Measurements from ENCODE around the gene ABHD10.
A peak's percentile ranks its signal among the peaks of the same experiment; 100 is the strongest.

The ABHD10 gene

DNA sequence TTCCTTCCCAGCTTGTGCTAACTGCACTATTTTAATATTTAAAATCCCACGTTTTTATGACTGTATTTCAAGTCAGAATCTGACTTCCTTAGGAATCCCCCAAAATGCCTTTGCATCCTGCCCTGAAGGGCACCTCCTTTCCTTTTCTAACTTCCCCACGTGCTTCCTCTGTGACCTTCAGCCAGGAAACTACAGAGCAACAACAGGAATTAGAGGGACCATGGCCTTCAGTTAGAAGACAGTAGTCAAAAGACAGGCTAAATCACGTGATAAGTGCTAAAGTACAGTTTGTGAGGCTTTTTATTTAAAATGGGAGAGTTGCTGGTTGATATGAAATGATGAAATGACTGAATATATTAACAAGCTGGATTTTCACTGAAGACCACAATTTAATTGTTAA, 11.8 kb upstream of the ABHD10 start:
- no peak for DNase-seq

DNA sequence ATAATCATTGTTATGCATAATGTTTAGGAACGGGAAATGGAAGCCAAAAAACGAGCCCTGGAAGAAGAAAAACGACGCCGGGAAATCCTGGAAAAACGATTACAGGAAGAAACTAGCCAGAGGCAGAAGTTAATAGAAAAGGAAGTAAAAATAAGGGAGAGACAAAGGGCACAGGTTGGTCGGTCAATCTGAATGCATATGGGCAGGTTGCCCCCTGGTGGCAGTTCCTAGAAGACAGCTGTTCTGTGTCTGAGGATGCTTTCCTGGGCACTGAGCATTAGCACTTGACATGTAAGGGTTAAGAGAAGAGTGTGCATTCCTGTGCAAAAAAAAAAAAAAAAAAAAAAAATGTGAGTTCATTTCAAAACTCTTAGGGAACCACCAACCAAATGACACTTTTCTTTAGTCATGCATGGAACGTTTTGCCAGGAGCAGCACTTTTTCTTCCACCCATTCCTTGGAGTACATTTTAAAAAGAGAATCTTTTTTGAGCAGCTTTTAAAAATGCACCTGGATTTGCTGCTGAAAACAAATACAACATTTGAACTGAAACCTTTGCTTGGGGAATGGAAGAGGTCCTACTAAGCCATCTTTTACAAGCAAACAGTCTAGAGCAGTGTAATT, 11.1 kb upstream of the ABHD10 start:
- peak; percentile 87 for DNase-seq

DNA sequence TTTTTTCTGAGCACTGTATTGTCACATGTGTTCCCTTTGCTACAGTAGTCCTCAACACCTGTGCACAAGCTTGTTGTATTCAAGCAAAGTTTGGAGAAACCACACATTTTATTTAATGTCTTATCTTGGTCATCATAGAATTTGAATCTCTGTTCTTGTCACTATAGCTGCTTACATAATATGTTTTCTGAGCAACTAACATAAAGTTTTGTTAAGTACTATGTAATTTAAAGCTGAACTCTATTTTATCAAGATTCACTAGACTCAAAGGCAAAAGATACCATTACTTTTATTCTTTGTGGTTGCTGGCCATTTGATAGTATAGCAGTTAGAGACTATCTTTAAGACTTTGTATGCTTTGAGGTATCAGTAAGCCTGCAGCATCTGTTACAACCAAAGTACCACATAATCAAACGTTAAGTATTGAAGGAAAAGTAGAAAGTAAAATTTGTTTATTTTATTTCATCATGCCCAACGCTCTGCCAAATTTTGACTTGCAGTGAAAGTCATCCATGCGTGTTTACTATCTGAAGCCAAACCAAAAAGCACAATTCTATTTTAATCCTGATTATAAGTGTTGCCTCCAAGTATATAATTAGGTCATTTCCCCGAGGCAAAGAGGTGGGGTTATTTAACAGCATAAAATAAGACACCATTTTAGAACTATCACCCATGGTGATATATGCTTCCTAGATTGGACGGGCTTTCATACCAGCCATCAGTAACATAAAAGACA, 10.3 kb upstream of the ABHD10 start:
- no peak for DNase-seq

DNA sequence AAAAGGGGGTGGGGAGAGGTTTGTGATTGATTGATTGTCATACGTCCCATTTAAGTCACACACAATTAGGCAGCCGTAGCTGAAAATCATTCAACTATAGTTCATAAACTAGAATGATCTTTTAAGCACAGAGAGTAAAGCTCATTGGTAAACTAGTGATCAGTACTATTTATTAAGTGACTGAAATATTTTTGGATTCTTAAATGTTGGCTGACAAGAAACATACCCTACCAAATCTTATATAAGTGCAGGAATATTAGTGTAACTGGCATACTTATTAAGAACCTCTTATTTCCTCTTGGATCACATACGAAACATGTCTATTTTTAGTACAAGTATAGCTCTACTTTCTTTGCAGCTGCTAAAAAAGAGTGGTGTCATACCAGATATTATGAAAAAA, 8.4 kb upstream of the ABHD10 start:
- DNase-seq: no peak

DNA sequence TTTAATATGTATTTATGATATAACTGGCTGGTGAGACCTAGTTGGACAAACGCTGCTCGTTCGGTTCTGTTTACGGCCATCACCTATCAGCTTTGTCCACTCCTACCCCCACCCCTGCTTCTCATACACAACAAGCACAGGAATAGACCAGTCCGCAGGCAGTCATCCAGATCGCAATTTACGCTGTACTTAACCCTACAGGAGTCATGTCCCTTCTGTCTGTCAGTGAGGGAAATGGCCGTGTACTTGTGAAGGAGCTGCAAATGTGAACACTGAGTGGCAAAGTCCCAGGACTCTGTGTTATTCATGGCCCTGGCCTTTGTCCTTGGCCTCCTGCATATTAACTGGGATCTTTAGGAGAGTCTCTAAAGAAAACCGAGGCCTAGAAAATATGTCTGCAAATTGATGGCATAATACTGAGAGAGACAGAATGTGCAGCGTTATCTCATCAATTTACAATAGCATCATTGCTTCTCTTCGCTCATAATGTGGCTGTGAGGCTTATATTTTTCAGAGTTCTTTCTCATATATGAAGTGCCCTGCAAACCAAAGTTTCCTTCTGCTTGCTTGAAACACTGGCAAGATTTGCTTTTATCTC, 7.2 kb upstream of the ABHD10 start:
- DNase-seq: peak; percentile 82

DNA sequence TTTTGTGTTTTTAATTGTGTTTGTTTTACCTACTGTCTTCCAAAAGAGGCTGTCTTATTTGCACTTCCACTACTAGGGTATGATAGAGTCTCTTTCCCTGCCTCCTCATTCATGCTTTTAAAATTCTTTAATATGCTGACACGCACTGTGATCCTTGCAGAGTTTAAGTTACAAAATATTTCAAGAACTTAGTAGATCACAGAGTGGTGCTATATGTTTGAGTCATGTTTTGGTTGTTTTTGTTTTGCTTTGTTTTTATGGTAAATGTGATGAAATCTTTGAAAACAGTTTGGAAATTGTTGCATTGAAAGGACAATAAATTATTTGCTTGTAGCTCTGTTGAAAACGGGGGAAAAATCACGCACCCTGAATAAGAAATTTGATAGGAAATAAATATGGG, 5.9 kb upstream of the ABHD10 start:
- DNase-seq: no peak

DNA sequence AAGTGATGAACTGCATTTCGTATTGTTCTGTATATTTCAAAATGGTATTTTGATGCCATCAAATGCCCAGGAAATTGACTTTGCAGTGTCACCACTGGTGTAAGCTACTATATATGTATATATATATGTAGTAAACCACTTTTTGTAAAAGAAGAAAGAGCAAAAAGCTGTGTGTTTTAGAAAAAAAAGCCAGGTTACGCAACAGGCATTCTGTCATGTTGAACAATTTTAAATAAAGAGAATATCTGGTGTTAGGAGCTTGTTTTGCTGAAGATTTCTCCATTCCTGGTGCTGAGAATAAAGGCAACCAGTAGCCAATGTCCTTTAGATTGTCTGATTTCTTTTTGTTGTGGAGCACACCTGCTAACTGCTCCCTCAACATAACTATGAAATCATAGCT, 3.7 kb upstream of the ABHD10 start:
- DNase-seq: no peak

DNA sequence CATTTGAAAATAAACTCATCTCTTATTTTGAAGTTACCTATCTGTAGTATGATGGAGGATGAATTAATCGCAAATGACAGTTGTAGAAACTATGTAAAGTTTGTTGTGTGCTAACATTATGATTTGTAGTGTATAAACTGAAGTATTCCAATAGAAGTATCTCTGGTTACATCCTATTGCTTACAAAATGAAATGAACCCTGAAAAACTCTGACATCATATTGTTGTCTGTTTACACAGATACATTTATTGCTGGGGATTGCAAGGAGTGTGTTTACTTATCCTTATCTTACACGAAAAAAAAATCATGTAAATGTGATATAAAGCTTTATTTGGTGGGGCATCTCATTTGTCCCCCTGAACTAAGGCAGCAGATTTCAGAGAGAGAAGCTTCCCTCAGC, 2.6 kb upstream of the ABHD10 start:
- no peak for DNase-seq

DNA sequence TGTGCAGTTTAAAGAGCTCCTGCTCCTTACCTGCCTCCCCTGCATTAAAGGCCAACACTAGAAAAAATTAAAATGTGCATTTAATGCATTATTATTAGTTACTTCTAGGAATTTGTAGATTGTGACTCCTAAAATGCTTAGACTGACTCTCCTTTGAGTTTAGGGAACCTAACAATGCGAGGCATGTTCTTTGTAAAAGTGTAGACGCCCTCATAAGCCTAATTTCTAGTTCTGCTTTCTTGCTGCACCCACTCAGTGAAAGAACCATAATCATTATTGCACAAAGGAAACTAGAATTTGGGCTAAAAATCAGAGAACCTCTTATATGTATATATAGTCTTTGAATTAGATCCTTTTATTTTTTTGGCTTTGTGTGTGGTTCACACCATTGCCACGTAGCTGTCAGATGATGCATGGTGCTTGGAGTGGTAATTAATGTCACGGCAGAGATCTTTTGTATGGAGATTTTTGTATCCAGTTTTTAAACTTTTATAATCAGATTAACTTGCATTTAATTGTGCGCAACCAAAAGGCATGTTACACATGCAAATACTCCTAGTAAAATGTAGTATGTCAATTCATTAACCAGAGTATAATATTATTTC, 710 bp downstream of the ABHD10 start:
- DNase-seq: peak; percentile 28

DNA sequence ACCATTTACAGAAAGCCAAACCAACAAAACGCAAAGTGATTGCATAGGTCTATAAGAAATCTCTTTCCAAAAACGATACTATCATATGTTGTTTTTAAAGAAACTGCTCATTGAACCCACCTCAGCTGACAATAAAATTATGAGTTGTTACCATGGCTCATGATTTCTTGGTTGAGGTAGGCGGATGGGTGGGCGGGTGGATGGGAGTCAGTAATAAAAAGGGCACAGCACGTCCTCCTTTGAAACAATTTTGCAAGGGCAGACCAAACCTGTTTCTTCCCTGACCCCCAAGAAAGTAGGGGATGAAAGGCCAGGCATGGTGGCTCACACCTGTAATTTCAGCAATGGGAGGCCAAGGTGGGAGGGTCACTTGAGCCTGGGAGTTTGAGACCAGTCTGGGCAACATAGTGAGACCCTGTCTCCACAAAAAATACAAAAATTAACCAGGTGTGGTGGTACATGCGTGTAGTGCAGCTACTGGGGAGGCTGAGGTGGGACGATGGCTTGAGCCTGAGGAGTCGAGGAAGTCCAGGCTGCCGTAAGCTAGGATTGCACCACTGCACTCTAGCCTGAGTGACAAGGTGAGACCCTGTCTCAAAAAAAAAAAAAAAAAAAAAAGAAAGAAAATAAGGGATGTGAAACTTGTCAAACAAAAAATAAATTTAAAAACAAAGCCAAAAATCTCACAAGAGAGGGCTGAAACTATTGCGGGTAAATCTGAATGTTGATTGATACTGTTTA, 2.1 kb downstream of the ABHD10 start:
- DNase-seq: no peak

DNA sequence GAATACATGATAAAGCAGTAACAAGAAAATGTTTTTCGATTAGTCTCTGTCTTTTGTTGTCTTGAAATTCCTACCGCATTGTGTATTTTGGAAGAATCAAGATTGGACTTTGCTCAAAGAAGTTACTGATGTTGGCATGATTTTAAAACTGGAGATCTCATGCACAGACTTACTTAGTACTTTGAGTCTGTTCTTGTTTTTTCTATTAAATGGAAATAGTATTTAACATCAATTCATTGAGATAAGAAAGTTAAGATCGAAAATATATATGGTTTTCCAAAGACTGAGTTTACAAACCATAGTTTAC, 2.6 kb downstream of the ABHD10 start:
- DNase-seq: no peak

DNA sequence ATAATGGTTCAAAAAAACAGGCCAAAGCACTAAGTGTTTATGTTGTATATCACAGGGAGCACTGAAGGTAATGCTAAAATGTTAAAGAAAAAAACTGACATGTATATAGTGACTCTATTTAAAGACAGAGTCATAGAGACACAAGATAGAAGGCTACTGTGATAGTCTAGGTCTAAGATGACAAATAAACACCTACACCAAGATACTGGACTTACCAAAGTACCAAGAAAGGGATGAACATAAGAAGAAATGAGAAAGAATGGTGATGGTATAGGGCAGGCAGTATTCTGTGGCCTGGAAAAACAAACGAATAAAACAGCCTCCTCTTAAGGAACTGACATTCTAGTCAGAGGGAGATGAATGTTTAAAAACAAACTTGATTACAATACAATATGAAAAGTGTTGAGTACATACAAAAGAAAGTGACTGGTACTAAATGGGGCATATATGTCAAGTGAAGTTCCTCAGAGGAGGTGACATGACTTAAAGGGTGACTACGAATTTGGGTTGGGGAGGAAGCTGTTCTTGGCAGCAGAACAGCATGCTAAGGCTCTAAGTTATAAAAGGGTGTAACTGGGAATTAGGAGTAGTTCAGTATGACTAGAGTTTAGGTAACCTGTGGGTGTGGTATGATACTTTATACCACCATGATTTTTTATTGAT, 5.9 kb downstream of the ABHD10 start:
- no peak for DNase-seq

DNA sequence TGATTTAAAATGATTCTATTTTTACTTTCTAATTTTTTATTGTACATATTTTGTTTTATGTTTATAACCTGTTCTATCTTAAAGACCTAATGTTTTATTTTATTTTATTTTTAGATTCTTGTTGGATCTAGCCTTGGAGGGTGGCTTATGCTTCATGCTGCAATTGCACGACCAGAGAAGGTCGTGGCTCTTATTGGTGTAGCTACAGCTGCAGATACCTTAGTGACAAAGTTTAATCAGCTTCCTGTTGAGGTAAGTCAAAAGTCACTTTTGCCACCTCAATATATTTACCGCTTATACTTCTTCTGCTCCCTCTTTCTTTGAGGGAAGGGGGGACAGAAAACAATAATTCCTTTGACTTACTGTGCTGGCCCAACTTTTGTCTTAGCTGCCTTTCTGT, 8.0 kb downstream of the ABHD10 start:
- no peak for DNase-seq

DNA sequence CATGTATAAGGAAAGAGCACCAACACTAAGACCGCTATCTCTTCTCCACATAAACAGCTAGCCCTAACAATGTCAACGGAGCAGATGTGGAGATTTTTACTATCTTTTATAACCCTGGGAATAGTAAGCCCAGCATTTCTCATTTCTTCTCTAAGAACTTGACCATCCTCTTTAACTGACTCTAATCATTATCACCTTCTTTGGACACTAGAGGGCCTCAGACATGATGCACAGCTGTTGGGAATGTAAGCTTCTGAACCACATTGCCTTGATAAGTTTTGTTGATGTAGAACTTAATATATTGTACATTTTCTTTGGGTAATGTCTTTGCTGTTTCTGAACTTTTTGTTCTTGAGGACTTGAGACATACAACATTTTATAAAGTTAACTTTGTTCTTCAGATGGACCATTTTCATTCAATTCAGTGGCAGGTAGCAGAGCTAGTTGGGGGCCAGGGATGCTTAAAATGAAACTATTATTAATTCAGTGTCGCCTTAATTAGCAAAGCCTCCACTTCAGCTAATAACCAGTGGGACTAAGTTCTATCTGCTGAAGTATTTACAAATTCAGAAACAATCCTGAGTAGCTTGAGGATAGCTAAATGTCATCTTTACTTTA, 10.3 kb downstream of the ABHD10 start:
- DNase-seq: peak; percentile 82

DNA sequence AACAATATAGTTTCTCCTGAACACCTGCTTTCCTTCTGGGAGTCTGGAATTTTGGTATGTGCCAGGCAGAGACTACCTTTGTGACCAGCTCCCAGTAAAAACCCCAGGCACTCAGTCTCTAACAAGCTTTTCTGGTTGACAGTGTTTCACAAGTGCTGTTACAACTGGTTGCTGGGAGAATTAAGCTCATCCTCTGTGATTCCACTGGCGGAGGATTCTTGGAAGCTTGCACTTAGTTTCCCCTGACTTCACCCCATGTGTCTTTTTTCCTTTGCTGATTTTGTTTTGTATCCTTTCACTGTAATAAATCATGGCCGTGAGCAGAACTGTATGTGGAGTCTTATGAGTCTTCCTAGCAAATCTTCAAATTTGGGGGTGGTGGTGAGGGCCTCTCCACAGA, 14.2 kb downstream of the ABHD10 start:
- DNase-seq: no peak

DNA sequence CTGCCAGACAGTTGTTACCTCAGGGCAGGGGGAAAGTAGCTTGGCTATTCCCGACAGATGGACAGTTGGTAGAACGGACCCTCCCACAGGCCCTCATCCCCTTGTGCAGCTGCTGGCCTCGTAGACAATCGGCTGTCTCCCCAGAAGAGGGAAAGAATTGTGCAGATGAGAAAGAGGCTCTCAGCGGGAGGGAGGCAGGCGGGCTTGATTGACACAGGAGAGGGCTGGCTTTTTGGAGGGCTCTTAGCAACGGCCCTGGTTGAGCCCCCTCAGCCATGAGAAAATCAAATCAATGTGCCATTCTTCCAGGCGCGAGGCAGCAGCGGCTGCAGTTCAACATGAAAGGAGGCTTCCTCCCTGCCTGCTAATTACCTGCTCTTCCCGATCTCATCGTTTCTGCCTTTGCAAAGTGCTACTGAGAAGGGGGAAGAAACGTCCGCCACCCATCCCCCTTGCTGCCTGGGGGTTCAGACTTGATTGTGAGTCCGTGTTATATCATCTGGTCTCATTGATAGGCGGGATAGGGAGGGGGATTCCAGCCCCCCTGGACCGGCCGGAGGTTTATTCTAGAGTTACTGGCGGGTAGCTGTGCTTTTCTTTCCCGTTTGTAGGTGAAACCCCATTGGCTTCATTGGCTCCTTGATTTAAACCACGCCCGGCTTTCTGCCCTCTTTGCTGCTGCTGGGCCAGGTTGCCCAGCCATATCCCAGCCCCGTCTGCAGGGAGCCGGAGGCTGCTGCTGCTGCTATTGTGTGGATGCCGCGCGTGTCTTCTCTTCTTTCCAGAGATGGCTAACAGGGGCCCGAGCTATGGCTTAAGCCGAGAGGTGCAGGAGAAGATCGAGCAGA, 20.0 kb downstream of the ABHD10 start, which contains the start of gene TAGLN3:
TAGLN3 (plus strand) TSS at position 287 of the 848 bp plus-strand sequence; CDS start at position 788, 501 bp downstream.
- DNase-seq: peak; percentile 99

DNA sequence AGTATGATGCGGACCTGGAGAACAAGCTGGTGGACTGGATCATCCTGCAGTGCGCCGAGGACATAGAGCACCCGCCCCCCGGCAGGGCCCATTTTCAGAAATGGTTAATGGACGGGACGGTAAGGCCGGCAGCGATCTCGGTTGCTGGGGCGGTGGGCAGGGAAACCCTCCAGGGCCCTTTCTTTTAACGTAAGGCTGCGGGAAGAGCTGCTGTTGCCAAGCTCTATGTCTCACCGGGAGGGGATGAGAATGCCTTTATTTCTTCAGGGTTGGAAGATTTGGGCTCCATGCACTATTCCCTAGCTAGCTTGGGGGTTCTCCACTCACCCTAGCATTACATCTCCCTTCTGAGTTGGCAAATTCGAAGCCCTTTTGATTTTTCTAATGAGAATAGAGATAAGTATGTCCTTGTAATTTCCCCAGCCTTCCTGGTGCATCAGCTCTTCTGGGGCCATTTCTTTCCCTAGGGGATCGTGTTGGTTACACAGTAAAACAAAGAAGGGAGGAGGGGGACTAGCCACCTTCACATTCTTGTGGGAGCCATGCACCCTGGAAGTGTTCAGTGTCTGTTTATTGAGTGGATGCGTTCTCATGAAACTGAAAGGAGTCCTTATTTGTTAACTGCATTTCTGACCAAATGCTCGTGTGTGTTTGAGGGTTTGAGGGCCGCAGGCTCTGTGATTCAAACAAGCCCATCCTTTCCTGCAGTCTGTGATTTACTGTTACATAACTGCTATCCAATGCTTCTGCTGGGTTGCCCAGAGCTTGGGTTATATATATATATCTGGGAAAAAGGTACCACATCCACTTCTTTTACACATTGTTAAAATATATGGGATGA, 20.9 kb downstream of the ABHD10 start:
- DNase-seq: peak; percentile 57

DNA sequence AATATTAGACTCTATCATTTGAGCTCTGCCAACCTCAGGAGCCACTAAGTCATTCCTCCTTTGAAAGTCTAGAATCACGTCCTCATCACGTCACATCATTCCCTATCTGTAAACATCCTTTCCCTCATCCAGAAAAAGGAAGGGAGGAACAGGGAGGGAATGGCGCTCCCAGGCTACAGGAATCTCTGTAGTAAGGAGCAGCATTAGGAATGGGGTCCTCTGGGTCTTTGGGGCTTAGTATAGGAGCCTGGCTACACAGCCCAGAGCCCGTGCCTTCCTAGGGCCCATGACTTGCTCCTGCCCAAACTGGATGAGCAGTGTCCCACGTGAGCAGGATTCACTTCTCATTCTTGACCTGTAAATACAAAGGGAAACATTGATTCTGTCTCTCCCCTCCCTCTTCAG, 21.5 kb downstream of the ABHD10 start:
- no peak for DNase-seq

DNA sequence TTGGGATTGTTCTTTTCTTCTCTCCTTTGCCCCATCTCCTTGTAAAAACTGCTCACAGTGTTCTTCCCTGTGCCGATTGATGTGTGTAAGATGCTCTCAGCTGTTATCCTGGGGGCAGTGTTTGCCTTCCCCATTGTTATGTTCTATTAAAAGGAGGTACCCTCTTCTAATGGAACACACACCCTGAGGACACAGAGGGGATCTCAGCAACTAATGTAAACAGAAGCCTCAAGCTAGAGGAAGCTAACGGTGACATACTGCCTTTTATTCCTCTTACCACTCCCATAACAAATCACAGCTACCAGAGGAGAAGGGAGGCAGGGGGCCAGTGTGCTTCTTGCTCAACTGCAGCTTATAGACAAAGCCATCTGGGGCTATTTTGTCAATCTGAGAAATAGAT, 22.1 kb downstream of the ABHD10 start:
- DNase-seq: peak; percentile 89

DNA sequence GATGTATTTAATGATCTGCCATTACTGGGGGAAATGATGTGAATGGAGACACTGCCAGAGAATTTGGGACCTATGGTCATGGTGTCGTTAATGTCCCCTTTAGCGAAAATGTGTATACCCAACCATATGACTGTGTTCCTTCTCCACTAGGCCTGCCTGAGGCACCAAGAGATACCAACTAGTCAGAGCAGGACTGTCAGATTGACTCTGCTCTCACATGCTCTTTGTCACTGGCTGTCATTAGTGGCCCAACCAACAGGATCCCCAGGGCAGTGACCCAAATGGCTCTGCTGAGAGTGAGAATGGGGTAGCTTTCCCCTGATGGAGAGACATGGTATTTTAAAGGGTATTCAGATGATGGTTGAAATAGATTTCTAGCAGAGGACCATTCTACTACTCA, 22.7 kb downstream of the ABHD10 start:
- DNase-seq: no peak

Data from NCI-H146 (cell line).